Limb (tissue), 2 donors: Measurements from ENCODE around the gene ADAM23.
A peak's percentile ranks its signal among the peaks of the same experiment; 100 is the strongest.
"Not testable (repeated sequence)": the region's sequence is repeated elsewhere in the genome, so short reads cannot be mapped to it uniquely, and the experiment has no call there.

Source experiments
- DNase-seq, 2 donors: peaks; one replicate each; pipeline ENCODE4 v3.0.0-alpha.2; 2016; ENCODE audit errors: extremely low spot score in 2 of 2

The ADAM23 gene

GRCh38 chr2:206442833-206443734 lies at the start of gene ADAM23:
TSS of gene ADAM23 (plus strand) at chr2:206443532. CDS start at chr2:206443867, 335 bp downstream.
- peak; percentile 69 to 88 for DNase-seq

GRCh38 chr2:206396211-206396610 lies 47.1 kb upstream of the ADAM23 start:
- DNase-seq = no peak

- DNase-seq = not testable (repeated sequence)
Observed at GRCh38 chr2:206402956-206403569, 40.3 kb upstream of the ADAM23 start.

GRCh38 chr2:206408323-206409320 lies 34.7 kb upstream of the ADAM23 start:
- no peak for DNase-seq

GRCh38 chr2:206410714-206411113 lies 32.6 kb upstream of the ADAM23 start:
- no peak for DNase-seq

GRCh38 chr2:206415618-206416243 lies 27.6 kb upstream of the ADAM23 start:
- DNase-seq = no peak

- DNase-seq = no peak
Observed at GRCh38 chr2:206418968-206419367, 24.4 kb upstream of the ADAM23 start.

- DNase-seq = no peak
Observed at GRCh38 chr2:206420721-206421120, 22.6 kb upstream of the ADAM23 start.

- DNase-seq = no peak
Observed at GRCh38 chr2:206422493-206422892, 20.8 kb upstream of the ADAM23 start.

GRCh38 chr2:206423147-206423546 lies 20.2 kb upstream of the ADAM23 start:
- no peak for DNase-seq

- DNase-seq = no peak
Observed at GRCh38 chr2:206424134-206424533, 19.2 kb upstream of the ADAM23 start.

GRCh38 chr2:206428783-206429182 lies 14.5 kb upstream of the ADAM23 start:
- DNase-seq = no peak

- no peak for DNase-seq
Observed at GRCh38 chr2:206430452-206430851, 12.9 kb upstream of the ADAM23 start.

GRCh38 chr2:206431439-206431838 lies 11.9 kb upstream of the ADAM23 start:
- DNase-seq = no peak

- no peak for DNase-seq
Observed at GRCh38 chr2:206432193-206433082, 10.9 kb upstream of the ADAM23 start.

GRCh38 chr2:206433190-206433589 lies 10.1 kb upstream of the ADAM23 start:
- DNase-seq = no peak

- DNase-seq = no peak
Observed at GRCh38 chr2:206433686-206434085, 9.6 kb upstream of the ADAM23 start.

- DNase-seq = no peak
Observed at GRCh38 chr2:206435742-206436141, 7.6 kb upstream of the ADAM23 start.

- DNase-seq = no peak
Observed at GRCh38 chr2:206438196-206438724, 5.1 kb upstream of the ADAM23 start.

GRCh38 chr2:206442474-206442832 lies 879 bp upstream of the ADAM23 start:
- no peak for DNase-seq
